K562 treated with DMSO at 1 percent for 48 hours (cell line): ENCODE measurements around the gene HCN3. TPM values are rescaled to one million over a fixed set of nuclear protein-coding genes. Genes with fewer than 3 reads are reported as not detected.

ENCODE experiments used
- total RNA-seq: library from RNA; unstranded; fragments of 300-600 nt; gene quantifications from 2 replicates; pipeline ENCODE4 v1.2.3, GENCODE V29; 2022; ENCODE audit warnings: low replicate concordance; ENCODE audit errors: extremely low read depth

Gene HCN3
- total RNA-seq: not detected in 2 replicates

DNA sequence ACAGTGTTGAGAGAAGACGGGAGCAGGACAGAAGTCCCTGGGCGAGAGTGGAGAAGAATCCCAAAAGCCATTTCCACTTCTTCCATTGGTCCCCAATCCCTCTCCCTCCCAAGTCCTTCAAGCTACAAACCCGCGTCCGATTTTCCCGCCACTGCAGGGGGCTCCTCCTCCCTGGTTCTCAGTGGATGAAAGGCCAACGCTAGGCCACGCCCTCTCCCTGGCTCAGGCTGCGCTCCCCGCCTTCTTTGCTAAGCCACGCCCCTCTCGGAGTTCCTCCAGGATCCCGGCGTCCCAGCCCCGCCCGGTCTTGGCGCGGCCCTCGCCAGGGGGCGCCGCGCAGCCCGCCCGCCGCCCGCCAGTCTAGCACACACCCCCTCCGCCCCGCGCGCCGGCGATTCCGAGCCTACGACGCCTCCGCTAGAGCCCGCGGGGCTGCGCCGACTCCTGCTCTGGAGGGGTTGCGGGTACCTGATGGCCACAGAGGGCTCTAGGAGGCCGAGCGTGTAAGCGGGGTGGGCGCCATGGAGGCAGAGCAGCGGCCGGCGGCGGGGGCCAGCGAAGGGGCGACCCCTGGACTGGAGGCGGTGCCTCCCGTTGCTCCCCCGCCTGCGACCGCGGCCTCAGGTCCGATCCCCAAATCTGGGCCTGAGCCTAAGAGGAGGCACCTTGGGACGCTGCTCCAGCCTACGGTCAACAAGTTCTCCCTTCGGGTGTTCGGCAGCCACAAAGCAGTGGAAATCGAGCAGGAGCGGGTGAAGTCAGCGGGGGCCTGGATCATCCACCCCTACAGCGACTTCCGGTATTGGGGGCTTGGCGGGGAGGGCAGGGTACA lies at the start of gene HCN3:
HCN3 (plus strand) TSS at position 394 of the 832 bp plus-strand sequence; CDS start at position 522, 128 bp downstream.

GRCh38 chr1:155255243-155256007 lies 21.8 kb upstream of the HCN3 start, which contains the start of gene ENTREP3:
ENTREP3 (minus strand) TSS chr1:155255483; CDS start chr1:155254877, 606 bp downstream.

DNA sequence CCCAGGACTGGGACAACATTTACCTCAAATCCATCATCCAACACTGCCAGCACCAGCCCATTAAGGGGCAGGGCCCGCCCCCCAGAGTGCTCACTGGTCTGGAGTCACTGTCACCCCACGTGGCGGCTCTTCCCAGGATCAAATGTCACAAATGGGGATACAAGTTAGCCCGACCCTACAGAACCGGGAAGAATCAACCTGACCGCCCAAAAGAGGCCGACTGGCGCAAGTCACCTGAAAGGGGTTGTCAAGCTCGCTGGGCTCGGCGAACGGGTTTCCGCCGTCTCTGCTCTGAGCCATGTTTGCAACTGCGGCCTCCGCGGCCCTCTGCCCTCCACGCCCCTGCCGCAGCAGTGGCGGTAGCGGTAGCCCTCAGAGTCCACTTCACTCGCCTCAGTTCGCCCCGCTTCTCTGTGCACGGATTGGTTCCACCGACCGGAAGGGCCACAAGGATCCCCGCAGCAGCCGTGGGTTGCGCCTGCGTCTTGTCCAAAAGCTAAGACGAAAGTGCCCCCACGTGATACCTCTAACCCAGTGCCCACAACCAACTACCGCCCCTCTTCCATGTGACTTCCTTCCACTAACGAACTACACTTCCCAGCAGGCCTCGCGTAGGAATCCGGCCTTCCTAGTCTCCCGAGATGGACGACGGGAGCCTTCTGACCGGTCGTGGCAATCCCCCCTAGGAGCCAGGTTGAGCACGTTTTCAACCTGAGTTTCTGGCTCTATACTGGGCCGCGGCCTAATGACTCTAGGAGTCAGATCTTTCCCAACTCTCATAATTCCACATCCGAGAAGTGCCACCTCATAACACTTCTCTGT lies 15.2 kb upstream of the HCN3 start, which contains the start of gene SCAMP3:
SCAMP3 (minus strand) TSS at position 509 of the 822 bp plus-strand sequence; CDS start at position 300, 209 bp downstream.

DNA sequence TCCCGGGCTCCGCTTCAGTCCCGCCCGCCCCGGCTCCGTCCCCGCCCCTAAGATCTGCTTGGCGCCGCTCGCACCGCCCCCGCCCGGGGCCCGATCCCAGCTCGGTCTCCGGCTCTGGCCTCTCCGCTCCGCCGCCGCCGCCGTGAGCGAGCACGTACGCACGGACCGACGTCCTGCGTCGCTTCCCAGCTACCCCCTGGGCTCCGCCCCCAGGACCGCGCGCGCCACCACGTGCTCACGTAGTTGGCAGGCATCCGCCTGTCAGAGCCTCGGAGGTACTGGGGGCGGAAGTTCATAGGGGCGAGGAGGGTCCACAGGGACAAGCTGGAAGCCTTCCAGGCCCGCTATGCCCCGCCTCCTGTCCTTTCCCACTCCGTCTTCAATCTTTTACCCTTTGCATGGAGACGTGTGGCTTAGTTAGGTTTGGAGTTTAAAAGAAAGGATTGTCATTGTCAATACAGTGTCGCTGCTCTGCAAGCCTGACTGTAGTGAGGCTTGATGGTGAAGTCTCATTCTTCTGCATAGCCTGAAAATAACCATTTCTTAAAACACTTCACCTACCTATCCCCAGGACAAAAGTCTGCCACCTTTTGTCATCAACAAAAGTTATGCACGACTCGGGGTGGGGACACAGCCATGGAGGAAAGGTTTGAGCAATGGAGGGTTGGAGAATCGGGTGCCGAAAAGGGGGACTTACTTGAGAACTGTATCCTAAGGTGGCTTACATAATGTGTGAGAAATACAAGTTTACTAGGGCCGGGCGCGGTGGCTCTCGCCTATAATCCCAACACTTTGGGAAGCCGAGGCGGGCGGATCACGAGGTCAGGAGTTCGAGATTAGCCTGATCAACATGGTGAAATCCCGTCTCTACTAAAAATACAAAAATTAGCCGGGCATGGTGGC lies 3.7 kb upstream of the HCN3 start, which contains the start of gene CLK2:
CLK2 (minus strand) TSS at position 162 of the 903 bp plus-strand sequence. CDS start 2,527 bp downstream, outside the sequence.

DNA sequence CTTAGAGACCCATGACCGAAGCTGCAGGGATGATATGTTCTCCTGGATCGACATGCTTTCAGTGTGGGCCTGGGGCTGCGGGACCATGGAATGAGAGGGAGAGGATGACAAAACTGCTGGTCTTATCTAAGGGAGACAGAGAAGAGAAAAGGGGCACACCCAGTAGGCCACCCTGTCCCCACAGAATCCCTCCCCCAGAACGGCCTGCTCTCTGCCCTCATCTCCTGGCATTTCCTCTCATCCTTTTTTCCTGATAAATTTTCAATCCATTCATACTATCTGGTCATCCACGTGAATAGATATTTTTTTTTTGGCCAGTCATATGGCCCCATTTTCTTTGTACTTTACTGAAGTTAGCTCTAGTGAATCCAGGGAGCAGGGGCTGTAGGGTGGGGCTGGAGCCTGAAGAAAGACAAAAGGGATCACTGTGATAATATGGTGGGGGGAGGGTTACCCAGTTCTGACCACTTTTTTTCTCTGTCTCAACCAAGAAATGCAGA lies 24.1 kb downstream of the HCN3 start, which contains the start of gene PKLR:
PKLR (minus strand) TSS at position 97 of the 500 bp plus-strand sequence; CDS start at position 54, 43 bp downstream.

GRCh38 chr1:155308493-155309422 lies 31.5 kb downstream of the HCN3 start, which contains the start of gene FDPS:
FDPS (plus strand) TSS chr1:155308866; CDS start chr1:155309790, 924 bp downstream.

GRCh38 chr1:155320661-155321617 lies 43.7 kb downstream of the HCN3 start, which contains the start of gene RUSC1:
RUSC1 (plus strand) TSS chr1:155320894; CDS start chr1:155321774, 880 bp downstream.

Other genes starting within 250 kb of the HCN3 start
- gene DCST2, start 243.7 kb upstream of the HCN3 start, total RNA-seq: not detected in 2 replicates
- not detected in 2 replicates for gene DCST1, start 243.6 kb upstream of the HCN3 start, total RNA-seq
- not detected in 2 replicates for gene ADAM15, start 226.1 kb upstream of the HCN3 start, total RNA-seq
- gene EFNA4, start 213.7 kb upstream of the HCN3 start, total RNA-seq: not detected in 2 replicates
- not detected in 2 replicates for gene EFNA3, start 198.6 kb upstream of the HCN3 start, total RNA-seq
- not detected in 2 replicates for gene EFNA1, start 149.6 kb upstream of the HCN3 start, total RNA-seq
- not detected in 2 replicates for gene SLC50A1, start 141.6 kb upstream of the HCN3 start, total RNA-seq
- gene DPM3, start 136.9 kb upstream of the HCN3 start, total RNA-seq: not detected in 2 replicates
- gene KRTCAP2, start 104.2 kb upstream of the HCN3 start, total RNA-seq: not detected in 2 replicates
- not detected in 2 replicates for gene TRIM46, start 103.6 kb upstream of the HCN3 start, total RNA-seq
- not detected in 2 replicates for gene THBS3, start 69.6 kb upstream of the HCN3 start, total RNA-seq
- not detected in 2 replicates for gene MTX1, start 68.8 kb upstream of the HCN3 start, total RNA-seq
- not detected in 2 replicates for gene ENTREP3, start 22.0 kb upstream of the HCN3 start, total RNA-seq
- gene SCAMP3, start 15.1 kb upstream of the HCN3 start, total RNA-seq: not detected in 2 replicates
- not detected in 2 replicates for gene CLK2, start 4.0 kb upstream of the HCN3 start, total RNA-seq
- gene PKLR, start 24.0 kb downstream of the HCN3 start, total RNA-seq: not detected in 2 replicates
- not detected in 2 replicates for gene FDPS, start 31.4 kb downstream of the HCN3 start, total RNA-seq
- gene RUSC1, start 43.4 kb downstream of the HCN3 start, total RNA-seq: not detected in 2 replicates